GM23338 (cell line): ENCODE results near the gene PRUNE1. TPM values are rescaled to one million over a fixed set of nuclear protein-coding genes. Genes with fewer than 3 reads are reported as not detected.

Source experiments
- ATAC-seq: fragments of 200-7000 bp; cut with Tn5 transposase; 3 replicates; pipeline ENCODE4 v1.9.1; 2020
- DNase-seq: peaks from one replicate; pipeline ENCODE4 v3.0.0-alpha.2; 2015; ENCODE audit warnings: low spot score
- H2AFZ ChIP-seq: fragments of 200-600 bp; sonication (generic); 2 replicates; pipeline ENCODE4 v1.8.0; 2016; ENCODE audit warnings: antibody characterized with exemption, mild to moderate bottlenecking, moderate library complexity
- H3F3A ChIP-seq: fragments of 200-600 bp; sonication (generic); replicated peaks from 2 replicates; pipeline ENCODE4 v1.8.0; 2017; ENCODE audit warnings: antibody characterized with exemption, mixed run types, low read depth
- H3K27ac ChIP-seq: fragments of 200-600 bp; sonication (generic); 2 replicates; pipeline ENCODE4 v1.6.1; 2016; ENCODE audit warnings: low read depth
- H3K27me3 ChIP-seq: fragments of 200-600 bp; sonication (generic); 2 replicates; pipeline ENCODE4 v1.8.0; 2016; ENCODE audit warnings: mild to moderate bottlenecking, mixed run types, moderate library complexity; ENCODE audit not compliant: insufficient read depth
- H3K36me3 ChIP-seq: fragments of 200-600 bp; sonication (generic); 2 replicates; pipeline ENCODE4 v1.8.0; 2016; ENCODE audit warnings: mild to moderate bottlenecking; ENCODE audit not compliant: insufficient read depth
- H3K4me1 ChIP-seq: fragments of 200-600 bp; sonication (generic); 2 replicates; pipeline ENCODE4 v1.8.0; 2016; ENCODE audit warnings: mild to moderate bottlenecking, moderate library complexity; ENCODE audit not compliant: insufficient read depth
- H3K4me2 ChIP-seq: fragments of 200-600 bp; sonication (generic); 2 replicates; pipeline ENCODE4 v1.7.1; 2017; ENCODE audit warnings: mixed run types
- H3K4me3 ChIP-seq: fragments of 200-600 bp; sonication (generic); 2 replicates; pipeline ENCODE4 v1.6.1; 2016; ENCODE audit warnings: mixed run types
- H3K79me2 ChIP-seq: fragments of 200-600 bp; sonication (generic); replicated peaks from 2 replicates; pipeline ENCODE4 v1.8.0; 2017; ENCODE audit warnings: mild to moderate bottlenecking; ENCODE audit not compliant: insufficient read depth
- H3K9me2 ChIP-seq: fragments of 200-600 bp; sonication (generic); 2 replicates; pipeline ENCODE4 v1.8.0; 2017; ENCODE audit not compliant: insufficient read depth
- H4K20me1 ChIP-seq: fragments of 200-600 bp; sonication (generic); replicated peaks from 2 replicates; pipeline ENCODE4 v1.8.0; 2017; ENCODE audit warnings: mild to moderate bottlenecking; ENCODE audit not compliant: insufficient read depth
- H3K27ac Mint-ChIP-seq: 2 replicates; pipeline ENCODE4 v1.8.0; 2020; ENCODE audit warnings: inconsistent platforms, mild to moderate bottlenecking, moderate library complexity, mixed read lengths
- H3K27me3 Mint-ChIP-seq: 3 replicates; pipeline ENCODE4 v1.8.0; 2022; ENCODE audit warnings: low read depth, mild to moderate bottlenecking, moderate library complexity, mixed read lengths, inconsistent platforms; ENCODE audit not compliant: insufficient read depth, poor library complexity
- H3K36me3 Mint-ChIP-seq: 3 replicates; pipeline ENCODE4 v1.8.0; 2021; ENCODE audit warnings: low read depth, mild to moderate bottlenecking, inconsistent platforms, moderate library complexity, mixed read lengths
- H3K4me1 Mint-ChIP-seq: 3 replicates; pipeline ENCODE4 v1.8.0; 2020; ENCODE audit warnings: mild to moderate bottlenecking, inconsistent platforms, mixed read lengths
- H3K4me3 Mint-ChIP-seq: 3 replicates; pipeline ENCODE4 v1.8.0; 2021; ENCODE audit warnings: moderate library complexity, mild to moderate bottlenecking, inconsistent platforms, mixed read lengths
- H3K9me3 Mint-ChIP-seq: 3 replicates; pipeline ENCODE4 v1.8.0; 2020; ENCODE audit warnings: moderate library complexity, mild to moderate bottlenecking, inconsistent platforms, mixed read lengths
- EZH2phosphoT487 ChIP-seq: fragments of 200-600 bp; sonication (generic); IDR thresholded peaks from one replicate; pipeline ENCODE4 v1.8.1; 2018; ENCODE audit warnings: antibody characterized with exemption; ENCODE audit not compliant: unreplicated experiment
- JUNB ChIP-seq: IDR thresholded peaks from one replicate; pipeline ENCODE4 v1.6.1; 2016; ENCODE audit warnings: antibody characterized with exemption; ENCODE audit not compliant: unreplicated experiment
- NANOG ChIP-seq: IDR thresholded peaks from 2 replicates; pipeline ENCODE4 v1.6.1; 2016; ENCODE audit warnings: antibody characterized with exemption, borderline replicate concordance
- STAT1 ChIP-seq: IDR thresholded peaks from one replicate; pipeline ENCODE4 v1.6.1; 2016; ENCODE audit warnings: antibody characterized with exemption; ENCODE audit not compliant: unreplicated experiment
- ZNF331 ChIP-seq: fragments of 250-450 bp; sonication (Bioruptor Pico); IDR thresholded peaks from 2 replicates; pipeline ENCODE4 v1.5.0; 2020; ENCODE audit warnings: low read depth, mild to moderate bottlenecking, moderate library complexity
- polyA plus RNA-seq: library from polyadenylated mRNA; unstranded; fragments of >200 nt; fragmentation: Nextera tagmentation; extraction: Ambion mirVana; gene quantifications from 2 replicates; pipeline ENCODE4 v1.2.1, GENCODE V29; 2016
- total RNA-seq: library from RNA; depleted of rRNA; stranded (reverse); fragments of >200 nt; shearing (Covaris generic); gene quantifications from 2 replicates; pipeline ENCODE4 v1.2.3, GENCODE V29; 2014
- TF ChIP-seq, protein P1 (sequence below): IDR thresholded peaks from 2 replicates; pipeline ENCODE4 v1.6.1; 2016; ENCODE audit warnings: antibody characterized with exemption
- TF ChIP-seq, protein P2 (sequence below): fragments of 250-450 bp; sonication (Bioruptor Pico); IDR thresholded peaks from 2 replicates; pipeline ENCODE4 v1.5.0; 2020; ENCODE audit warnings: mild to moderate bottlenecking, moderate library complexity

PRUNE1 gene
- total and polyA plus RNA-seq, 2 experiments from 2014 or later = 14.7 to 33.2 TPM

DNA sequence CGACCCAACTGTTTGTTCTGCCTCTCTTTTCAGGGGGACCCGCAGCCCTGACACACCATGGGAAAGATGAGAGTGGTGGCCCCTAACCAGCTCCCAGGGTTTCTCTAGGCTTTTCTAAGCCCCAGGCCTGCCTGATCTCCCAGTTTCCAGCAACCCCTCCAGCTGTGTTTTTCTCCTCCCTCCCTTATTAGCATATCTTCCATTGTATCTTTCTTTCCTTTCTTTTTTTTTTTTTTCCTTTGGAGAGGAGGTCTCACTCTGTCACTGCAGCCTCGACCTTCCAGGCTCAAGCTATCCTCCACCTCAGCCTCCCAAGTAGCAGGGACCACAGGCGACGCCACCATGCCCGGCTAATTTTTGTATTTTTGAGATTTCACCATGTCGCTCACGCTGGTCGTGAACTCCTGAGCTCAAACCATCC lies 31.8 kb upstream of the PRUNE1 start (continued):
- TF ChIP-seq, protein P1, sequence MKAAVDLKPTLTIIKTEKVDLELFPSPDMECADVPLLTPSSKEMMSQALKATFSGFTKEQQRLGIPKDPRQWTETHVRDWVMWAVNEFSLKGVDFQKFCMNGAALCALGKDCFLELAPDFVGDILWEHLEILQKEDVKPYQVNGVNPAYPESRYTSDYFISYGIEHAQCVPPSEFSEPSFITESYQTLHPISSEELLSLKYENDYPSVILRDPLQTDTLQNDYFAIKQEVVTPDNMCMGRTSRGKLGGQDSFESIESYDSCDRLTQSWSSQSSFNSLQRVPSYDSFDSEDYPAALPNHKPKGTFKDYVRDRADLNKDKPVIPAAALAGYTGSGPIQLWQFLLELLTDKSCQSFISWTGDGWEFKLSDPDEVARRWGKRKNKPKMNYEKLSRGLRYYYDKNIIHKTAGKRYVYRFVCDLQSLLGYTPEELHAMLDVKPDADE = no peak
- TF ChIP-seq, protein P2, sequence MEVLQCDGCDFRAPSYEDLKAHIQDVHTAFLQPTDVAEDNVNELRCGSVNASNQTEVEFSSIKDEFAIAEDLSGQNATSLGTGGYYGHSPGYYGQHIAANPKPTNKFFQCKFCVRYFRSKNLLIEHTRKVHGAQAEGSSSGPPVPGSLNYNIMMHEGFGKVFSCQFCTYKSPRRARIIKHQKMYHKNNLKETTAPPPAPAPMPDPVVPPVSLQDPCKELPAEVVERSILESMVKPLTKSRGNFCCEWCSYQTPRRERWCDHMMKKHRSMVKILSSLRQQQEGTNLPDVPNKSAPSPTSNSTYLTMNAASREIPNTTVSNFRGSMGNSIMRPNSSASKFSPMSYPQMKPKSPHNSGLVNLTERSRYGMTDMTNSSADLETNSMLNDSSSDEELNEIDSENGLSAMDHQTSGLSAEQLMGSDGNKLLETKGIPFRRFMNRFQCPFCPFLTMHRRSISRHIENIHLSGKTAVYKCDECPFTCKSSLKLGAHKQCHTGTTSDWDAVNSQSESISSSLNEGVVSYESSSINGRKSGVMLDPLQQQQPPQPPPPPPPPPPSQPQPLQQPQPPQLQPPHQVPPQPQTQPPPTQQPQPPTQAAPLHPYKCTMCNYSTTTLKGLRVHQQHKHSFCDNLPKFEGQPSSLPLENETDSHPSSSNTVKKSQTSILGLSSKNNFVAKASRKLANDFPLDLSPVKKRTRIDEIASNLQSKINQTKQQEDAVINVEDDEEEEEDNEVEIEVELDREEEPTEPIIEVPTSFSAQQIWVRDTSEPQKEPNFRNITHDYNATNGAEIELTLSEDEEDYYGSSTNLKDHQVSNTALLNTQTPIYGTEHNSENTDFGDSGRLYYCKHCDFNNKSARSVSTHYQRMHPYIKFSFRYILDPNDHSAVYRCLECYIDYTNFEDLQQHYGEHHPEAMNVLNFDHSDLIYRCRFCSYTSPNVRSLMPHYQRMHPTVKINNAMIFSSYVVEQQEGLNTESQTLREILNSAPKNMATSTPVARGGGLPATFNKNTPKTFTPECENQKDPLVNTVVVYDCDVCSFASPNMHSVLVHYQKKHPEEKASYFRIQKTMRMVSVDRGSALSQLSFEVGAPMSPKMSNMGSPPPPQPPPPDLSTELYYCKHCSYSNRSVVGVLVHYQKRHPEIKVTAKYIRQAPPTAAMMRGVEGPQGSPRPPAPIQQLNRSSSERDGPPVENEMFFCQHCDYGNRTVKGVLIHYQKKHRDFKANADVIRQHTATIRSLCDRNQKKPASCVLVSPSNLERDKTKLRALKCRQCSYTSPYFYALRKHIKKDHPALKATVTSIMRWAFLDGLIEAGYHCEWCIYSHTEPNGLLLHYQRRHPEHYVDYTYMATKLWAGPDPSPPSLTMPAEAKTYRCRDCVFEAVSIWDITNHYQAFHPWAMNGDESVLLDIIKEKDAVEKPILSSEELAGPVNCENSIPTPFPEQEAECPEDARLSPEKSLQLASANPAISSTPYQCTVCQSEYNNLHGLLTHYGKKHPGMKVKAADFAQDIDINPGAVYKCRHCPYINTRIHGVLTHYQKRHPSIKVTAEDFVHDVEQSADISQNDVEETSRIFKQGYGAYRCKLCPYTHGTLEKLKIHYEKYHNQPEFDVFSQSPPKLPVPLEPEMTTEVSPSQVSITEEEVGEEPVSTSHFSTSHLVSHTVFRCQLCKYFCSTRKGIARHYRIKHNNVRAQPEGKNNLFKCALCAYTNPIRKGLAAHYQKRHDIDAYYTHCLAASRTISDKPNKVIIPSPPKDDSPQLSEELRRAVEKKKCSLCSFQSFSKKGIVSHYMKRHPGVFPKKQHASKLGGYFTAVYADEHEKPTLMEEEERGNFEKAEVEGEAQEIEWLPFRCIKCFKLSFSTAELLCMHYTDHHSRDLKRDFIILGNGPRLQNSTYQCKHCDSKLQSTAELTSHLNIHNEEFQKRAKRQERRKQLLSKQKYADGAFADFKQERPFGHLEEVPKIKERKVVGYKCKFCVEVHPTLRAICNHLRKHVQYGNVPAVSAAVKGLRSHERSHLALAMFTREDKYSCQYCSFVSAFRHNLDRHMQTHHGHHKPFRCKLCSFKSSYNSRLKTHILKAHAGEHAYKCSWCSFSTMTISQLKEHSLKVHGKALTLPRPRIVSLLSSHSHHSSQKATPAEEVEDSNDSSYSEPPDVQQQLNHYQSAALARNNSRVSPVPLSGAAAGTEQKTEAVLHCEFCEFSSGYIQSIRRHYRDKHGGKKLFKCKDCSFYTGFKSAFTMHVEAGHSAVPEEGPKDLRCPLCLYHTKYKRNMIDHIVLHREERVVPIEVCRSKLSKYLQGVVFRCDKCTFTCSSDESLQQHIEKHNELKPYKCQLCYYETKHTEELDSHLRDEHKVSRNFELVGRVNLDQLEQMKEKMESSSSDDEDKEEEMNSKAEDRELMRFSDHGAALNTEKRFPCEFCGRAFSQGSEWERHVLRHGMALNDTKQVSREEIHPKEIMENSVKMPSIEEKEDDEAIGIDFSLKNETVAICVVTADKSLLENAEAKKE (CRISPR knock-in tag) = no peak
- TF ChIP-seq JUNB (no peak), ZNF331 (CRISPR knock-in tag) (no peak), EZH2phosphoT487 (no peak), STAT1 (no peak)

DNA sequence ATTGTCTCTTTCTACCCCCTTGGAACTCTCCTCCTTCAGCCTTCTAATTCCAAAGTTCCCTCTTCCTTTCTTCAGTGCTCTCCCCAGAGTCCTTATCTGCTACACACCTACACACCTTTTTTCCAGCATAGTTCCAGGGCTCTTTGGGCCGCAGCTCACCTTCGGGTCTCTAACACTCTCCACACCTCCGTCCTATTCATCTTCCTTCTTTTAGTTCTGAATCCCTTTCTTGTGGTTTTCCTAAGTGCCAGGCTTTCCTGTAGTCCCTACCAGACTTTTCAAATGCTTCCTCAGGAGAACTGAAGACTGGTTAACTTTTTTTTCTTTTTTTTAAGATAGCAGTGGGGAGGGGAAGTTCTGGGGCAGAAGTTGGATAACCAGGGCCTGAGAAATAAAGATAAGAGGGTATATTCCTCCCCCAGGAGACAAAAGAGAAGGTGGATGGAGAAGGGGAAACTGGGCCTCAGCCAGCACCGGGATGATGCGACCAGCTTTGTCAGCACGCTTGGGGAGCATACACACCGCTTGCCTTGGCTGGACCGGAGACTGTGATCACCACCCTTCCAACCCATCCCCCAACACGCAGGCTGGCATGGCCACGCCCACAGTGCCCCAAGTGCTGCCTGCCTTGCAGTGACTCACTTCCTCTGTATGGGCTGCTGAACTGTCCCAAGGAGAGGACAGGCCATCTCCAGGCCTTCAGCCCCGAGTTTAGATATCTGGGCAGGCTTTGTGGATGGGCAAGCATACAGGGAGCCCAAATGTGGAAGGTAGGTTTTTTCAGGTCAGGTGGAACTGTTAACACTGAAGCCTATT lies 31.2 kb upstream of the PRUNE1 start:
- Mint-ChIP-seq H3K27ac (peak overlapping the region; percentile 66), H3K4me3 (peak overlapping the region; percentile 78; the same call in 2 of the 3 replicates), H3K27me3 (peaks cover 22% of the 10 kb centered on the region), H3K36me3 (peaks cover 12% of the 10 kb centered on the region; the same call in 1 of the 3 replicates), H3K4me1 (peaks cover 61% of the 10 kb centered on the region), H3K9me3 (peaks cover 4% of the 10 kb centered on the region; the same call in 1 of the 3 replicates)
- Histone ChIP-seq H3K27ac (peak overlapping the region; percentile 86), H3K79me2 (peaks cover 29% of the 10 kb centered on the region), H3F3A (peaks cover 16% of the 10 kb centered on the region), H3K4me2 (peak overlapping the region; percentile 94), H3K4me1 (peaks cover 59% of the 10 kb centered on the region), H3K9me2 (no peaks in the 10 kb centered on the region), H3K4me3 (peak overlapping the region; percentile 46), H4K20me1 (peaks cover 6% of the 10 kb centered on the region; the same call in 1 of the 2 replicates), H3K27me3 (0 out of 2 replicates have a peak, but pooled peaks cover 3% of the 10 kb centered on the region), H3K36me3 (no peaks in the 10 kb centered on the region), H2AFZ (0 out of 2 replicates have a peak overlapping the region, but pooled peaks have one; percentile 72)
- ATAC-seq (peak; percentile 3; the same call in 2 of the 3 replicates), DNase-seq (peak; percentile 72)
- TF ChIP-seq NANOG = no peak
- TF ChIP-seq, protein P2 (CRISPR knock-in tag) = 0 out of 2 replicates have a peak, but pooled peaks have one; percentile 16
